AG04449 (cell line): ENCODE data around the gene VAV2.

Experiments used
- CTCF ChIA-PET: fragments of 350-600 bp; formaldehyde crosslinking; extraction: SDS; loops from one replicate; lab custom pipeline; 2021; ENCODE audit warnings: antibody characterized with exemption; lab: Yijun Ruan, JAX
- POLR2A ChIA-PET: fragments of 400-600, 350-600 bp; formaldehyde crosslinking; extraction: SDS; loops from one replicate; lab custom pipeline; 2020; ENCODE audit warnings: antibody characterized with exemption, inconsistent platforms; lab: Yijun Ruan, JAX
- DNase-seq: peaks from one replicate; pipeline ENCODE4 v3.0.0-alpha.2; 2010; ENCODE audit warnings: low read depth, low spot score
- H3K4me3 ChIP-seq: 2 replicates; pipeline ENCODE4 v1.5.1; 2011; ENCODE audit warnings: low read depth, mild to moderate bottlenecking, control low read depth, low read length
- TF ChIP-seq, protein P1 (sequence below): IDR thresholded peaks from one replicate; pipeline ENCODE4 v1.5.1; 2011; ENCODE audit warnings: mild to moderate bottlenecking, moderate library complexity, low read length, control low read depth, inconsistent platforms; ENCODE audit not compliant: insufficient read depth; ENCODE audit errors: missing control alignments

Gene VAV2

DNA sequence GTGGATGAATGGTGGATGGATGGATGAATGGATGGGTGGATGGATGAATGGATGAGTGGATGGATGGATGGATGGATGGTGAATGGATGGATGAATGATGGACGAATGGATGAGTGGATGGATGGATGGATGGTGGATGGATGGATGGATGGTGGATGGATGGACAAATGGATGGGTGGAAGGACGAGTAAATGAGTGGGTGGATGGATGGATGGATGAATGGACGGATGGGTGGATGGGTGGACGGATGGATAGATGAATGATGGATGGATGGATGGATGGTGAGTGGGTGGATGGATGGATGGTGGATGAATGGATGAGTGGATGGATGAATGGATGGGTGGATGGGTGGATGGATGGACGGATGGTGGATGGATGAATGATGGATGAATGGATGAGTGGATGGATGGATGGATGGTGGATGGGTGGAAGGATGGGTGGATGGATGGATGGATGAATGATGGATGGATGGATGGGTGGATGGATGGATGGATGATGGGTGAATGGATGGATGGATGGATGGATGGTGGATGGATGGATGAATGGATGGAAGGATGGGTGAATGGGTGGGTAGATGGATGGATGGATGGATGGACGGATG is 58.6 kb downstream of the VAV2 start:
- ChIA-PET CTCF (interaction anchor here (1.0 kb wide), 1 partner anchor 13 kb away, joined by 3 read pairs; no protein-coding TSS in a partner anchor), POLR2A (no interaction called here)
- TF ChIP-seq, protein P1, sequence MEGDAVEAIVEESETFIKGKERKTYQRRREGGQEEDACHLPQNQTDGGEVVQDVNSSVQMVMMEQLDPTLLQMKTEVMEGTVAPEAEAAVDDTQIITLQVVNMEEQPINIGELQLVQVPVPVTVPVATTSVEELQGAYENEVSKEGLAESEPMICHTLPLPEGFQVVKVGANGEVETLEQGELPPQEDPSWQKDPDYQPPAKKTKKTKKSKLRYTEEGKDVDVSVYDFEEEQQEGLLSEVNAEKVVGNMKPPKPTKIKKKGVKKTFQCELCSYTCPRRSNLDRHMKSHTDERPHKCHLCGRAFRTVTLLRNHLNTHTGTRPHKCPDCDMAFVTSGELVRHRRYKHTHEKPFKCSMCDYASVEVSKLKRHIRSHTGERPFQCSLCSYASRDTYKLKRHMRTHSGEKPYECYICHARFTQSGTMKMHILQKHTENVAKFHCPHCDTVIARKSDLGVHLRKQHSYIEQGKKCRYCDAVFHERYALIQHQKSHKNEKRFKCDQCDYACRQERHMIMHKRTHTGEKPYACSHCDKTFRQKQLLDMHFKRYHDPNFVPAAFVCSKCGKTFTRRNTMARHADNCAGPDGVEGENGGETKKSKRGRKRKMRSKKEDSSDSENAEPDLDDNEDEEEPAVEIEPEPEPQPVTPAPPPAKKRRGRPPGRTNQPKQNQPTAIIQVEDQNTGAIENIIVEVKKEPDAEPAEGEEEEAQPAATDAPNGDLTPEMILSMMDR, result no peak
- no peak for DNase-seq
- no peak overlapping the region for H3K4me3 ChIP-seq

DNA sequence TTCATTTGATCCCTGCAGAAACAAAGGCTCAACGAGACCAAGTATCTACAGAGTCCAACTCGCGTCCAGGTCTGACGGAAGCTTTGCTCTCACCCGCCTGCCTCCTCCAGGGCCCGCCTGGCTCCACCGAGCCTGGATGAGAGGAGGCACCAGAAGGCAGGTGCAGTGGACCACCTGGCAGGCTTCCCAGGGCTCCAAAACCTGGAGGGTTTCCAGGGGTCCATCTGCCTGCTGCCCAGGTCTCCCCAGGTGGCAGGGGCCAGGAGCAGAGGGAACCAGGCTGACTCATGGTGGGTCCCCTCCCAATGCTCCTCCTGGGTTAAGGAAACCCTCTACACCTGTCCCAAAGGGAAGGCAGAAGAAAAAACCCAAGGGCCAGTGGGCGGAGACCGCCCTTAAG is 59.5 kb downstream of the VAV2 start:
- TF ChIP-seq, protein P1, result no peak
- CTCF ChIA-PET, result interaction anchor here (1.0 kb wide), 1 partner anchor 12 kb away, joined by 3 read pairs; no protein-coding TSS in a partner anchor
- no peak overlapping the region for H3K4me3 ChIP-seq
- DNase-seq, result no peak
- POLR2A ChIA-PET, result no interaction called here

DNA sequence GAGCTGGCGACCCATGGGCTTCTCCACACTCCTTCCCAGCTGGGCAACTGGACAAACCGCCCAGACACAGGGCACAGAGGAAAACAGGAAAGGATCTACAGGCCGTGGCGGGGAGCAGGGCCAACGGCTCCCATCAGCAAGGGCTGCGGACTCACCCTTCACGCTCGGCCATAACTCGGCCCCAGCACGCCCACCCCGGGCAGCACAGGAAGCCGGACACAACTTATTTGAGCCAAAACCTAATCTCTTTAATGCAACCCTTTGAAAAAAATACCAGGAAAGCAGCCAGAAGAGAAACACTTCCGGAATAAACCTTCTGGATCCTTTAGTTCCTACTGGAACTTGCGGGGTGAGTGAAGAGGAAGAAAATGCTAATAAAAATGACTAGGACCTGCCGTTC is 59.9 kb downstream of the VAV2 start:
- H3K4me3 ChIP-seq, result no peak overlapping the region
- ChIA-PET CTCF (no interaction called here), POLR2A (no interaction called here)
- DNase-seq, result no peak
- TF ChIP-seq, protein P1, result no peak

DNA sequence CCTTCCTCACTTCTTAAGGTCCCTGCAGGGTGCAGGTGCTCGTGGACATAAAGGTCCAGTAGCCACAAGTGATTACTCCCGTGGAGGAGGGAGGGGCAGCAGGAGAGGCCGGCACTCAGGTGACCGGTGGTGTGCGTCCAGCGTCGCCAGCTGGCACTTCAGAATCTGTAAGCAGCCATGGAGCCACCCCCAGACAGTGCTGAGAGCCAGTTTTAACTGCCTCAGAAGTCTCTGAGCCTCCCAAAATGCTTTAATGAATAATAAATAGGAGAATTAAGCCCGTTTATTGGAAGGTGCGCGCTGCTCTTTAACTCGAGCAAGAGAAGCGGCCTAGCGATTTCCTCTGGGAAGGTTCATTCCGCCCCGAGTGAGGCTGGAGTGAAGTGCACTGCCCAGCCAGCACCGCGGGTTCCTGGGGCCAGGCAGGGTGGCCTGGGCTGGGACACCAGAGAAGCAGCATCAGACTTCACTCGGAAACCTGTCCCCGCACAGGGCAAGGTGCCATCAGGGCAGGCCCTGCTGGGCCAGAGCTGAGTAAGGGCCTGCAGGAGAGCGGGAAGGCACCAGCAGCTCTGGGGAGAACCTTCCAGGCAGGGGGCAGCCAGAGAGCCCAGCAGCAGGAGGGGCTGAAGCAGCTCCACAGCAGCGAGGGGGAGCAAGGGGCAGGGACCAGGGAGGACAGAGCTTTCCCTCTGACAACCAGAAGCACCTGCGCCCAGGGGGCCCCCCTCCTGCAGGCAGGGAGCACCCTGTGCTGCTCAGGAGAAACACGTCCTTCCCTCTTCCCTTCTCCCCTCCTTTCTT is 61.2 kb downstream of the VAV2 start:
- ChIA-PET CTCF (interaction anchor here (1.2 kb wide), 1 partner anchor 63 kb away, joined by 3 read pairs; no protein-coding TSS in a partner anchor), POLR2A (no interaction called here)
- no peak overlapping the region for H3K4me3 ChIP-seq
- TF ChIP-seq, protein P1, result no peak
- no peak for DNase-seq

DNA sequence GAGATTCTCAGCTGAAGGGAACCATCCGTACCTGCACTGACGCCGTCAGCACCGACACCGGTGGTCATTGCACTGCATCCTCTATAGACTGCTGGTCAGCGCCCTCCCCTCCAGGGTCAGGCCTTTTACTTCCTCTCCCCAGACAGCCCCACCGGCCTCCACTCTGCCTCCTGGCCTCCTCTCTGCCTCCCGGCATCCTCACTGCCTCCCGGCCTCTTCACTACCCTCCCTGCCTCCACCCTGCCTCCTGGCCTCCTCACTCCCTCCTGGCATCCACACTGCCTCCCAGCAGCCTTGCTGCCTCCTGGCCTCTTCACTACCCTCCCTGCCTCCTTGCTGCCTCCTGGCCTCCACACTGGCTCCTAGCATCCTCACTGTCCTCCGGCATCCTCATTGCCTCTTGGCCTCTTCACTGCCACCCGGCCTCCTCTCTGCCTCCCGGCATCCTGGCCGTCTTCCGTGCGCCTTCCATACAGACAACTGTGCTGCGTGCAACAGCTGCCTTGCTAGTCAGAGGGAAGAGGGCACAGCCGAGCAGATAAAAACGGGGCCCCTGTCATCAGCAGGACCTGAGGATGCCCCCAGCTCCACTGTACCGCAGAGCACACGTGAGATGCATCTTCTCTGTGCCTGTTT is 62.0 kb downstream of the VAV2 start:
- TF ChIP-seq, protein P1, result no peak
- DNase-seq, result no peak
- ChIA-PET CTCF (interaction anchor here (1.2 kb wide), 1 partner anchor 64 kb away, joined by 3 read pairs; no protein-coding TSS in a partner anchor), POLR2A (no interaction called here)
- no peak overlapping the region for H3K4me3 ChIP-seq

DNA sequence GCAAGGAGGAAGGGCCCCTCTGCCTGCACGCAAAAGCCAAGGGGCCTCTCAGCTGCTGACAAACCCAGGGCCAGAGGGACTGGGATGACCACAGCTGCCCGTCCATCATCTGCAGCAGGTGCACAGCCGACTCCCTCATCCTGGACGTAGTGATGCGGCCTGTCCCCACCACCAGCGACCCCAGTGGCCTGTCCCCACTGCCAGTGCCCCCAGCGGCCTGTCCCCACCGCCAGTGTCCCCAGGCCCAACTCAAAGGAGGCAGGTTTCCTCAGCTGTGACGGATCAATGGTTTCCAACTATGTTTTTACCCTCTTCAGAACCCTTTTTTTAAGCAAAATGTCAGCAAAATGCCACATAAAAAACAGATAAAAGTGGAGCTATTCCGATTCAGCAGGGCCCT is 62.5 kb downstream of the VAV2 start:
- TF ChIP-seq, protein P1, result no peak
- CTCF ChIA-PET, result no interaction called here
- H3K4me3 ChIP-seq, result no peak overlapping the region

More for the DNA sequence above, 62.5 kb downstream of the VAV2 start:
- no peak for DNase-seq
- POLR2A ChIA-PET, result no interaction called here
